ENCODE measurements around the gene ANKRD33B. TPM values are rescaled to one million over a fixed set of nuclear protein-coding genes. Genes with fewer than 3 reads are reported as not detected.

The ANKRD33B gene
- total RNA-seq, 4 donors from 2014 or later: 16.7 to 27.0 (median 24.8) TPM

DNA sequence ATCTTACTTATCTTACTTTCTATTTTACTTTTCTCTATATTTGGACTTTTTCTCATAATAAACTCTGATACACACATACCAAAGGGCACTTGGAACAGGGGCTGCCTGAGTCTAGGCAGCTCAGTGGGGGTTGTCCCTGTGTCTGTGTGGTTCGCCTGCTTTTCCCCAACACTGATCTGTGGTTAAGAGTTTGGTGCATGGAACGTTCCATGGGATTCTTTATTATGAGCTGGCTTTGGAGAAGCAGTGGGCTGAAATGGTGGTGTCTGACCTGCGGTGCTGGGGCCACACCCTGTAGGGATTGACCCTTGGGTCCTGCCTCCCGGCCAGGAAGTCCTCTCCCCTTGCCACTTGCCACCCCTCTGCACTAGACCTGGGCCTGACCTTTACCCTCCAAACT is 47.4 kb downstream of the ANKRD33B start:
- H3K27me3 ChIP-seq: no peaks in the 10 kb centered on the region
- no peak for DNase-seq (ENCODE audit: low spot score in 2 of 2)
- H3K27ac ChIP-seq: no peak overlapping the region
- no peaks in the 10 kb centered on the region for H3K9me3 ChIP-seq
- no peaks in the 10 kb centered on the region for H3K36me3 ChIP-seq
- no peak overlapping the region for H3K4me3 ChIP-seq
- no peak for TF ChIP-seq EP300 (IDR thresholded peaks at IDR 0.05)
- TF ChIP-seq CTCF (IDR thresholded peaks at IDR 0.05): no peak
- TF ChIP-seq POLR2A (IDR thresholded peaks at IDR 0.05): no peak
- TF ChIP-seq POLR2AphosphoS5 (IDR thresholded peaks at IDR 0.05): no peak
- H3K4me1 ChIP-seq: peaks cover 14% of the 10 kb centered on the region
- whole genome bisulfite sequencing: 91% methylated on average over 4 of the region's 4 CpGs

- peaks cover 11% of the 10 kb centered on the region for H3K4me1 ChIP-seq
- no peaks in the 10 kb centered on the region for H3K27me3 ChIP-seq
- H3K36me3 ChIP-seq: no peaks in the 10 kb centered on the region
- no peak overlapping the region for H3K4me3 ChIP-seq
- no peaks in the 10 kb centered on the region for H3K9me3 ChIP-seq
- WGBS: 78% methylated on average over 5 of the region's 5 CpGs
- DNase-seq (ENCODE audit: low spot score in 2 of 2): no peak
- TF ChIP-seq EP300 (IDR thresholded peaks at IDR 0.05): no peak
- no peak for TF ChIP-seq POLR2AphosphoS5 (IDR thresholded peaks at IDR 0.05)
- no peak for TF ChIP-seq CTCF (IDR thresholded peaks at IDR 0.05)
- TF ChIP-seq POLR2A (IDR thresholded peaks at IDR 0.05): no peak
- H3K27ac ChIP-seq: no peak overlapping the region
Measured at GRCh38 chr5:10612251-10612650, 48.4 kb downstream of the ANKRD33B start.

GRCh38 chr5:10615693-10616092 is 51.8 kb downstream of the ANKRD33B start:
- H3K4me3 ChIP-seq: no peak overlapping the region
- no peak for TF ChIP-seq POLR2A (IDR thresholded peaks at IDR 0.05)
- no peak for TF ChIP-seq EP300 (IDR thresholded peaks at IDR 0.05)
- TF ChIP-seq CTCF (IDR thresholded peaks at IDR 0.05): no peak
- TF ChIP-seq POLR2AphosphoS5 (IDR thresholded peaks at IDR 0.05): no peak
- no peaks in the 10 kb centered on the region for H3K36me3 ChIP-seq
- H3K9me3 ChIP-seq: no peaks in the 10 kb centered on the region
- no peak for DNase-seq (ENCODE audit: low spot score in 2 of 2)
- H3K27me3 ChIP-seq: no peaks in the 10 kb centered on the region
- no peak overlapping the region for H3K27ac ChIP-seq
- no peaks in the 10 kb centered on the region for H3K4me1 ChIP-seq
- WGBS: 97% methylated on average over 3 of the region's 3 CpGs

DNA sequence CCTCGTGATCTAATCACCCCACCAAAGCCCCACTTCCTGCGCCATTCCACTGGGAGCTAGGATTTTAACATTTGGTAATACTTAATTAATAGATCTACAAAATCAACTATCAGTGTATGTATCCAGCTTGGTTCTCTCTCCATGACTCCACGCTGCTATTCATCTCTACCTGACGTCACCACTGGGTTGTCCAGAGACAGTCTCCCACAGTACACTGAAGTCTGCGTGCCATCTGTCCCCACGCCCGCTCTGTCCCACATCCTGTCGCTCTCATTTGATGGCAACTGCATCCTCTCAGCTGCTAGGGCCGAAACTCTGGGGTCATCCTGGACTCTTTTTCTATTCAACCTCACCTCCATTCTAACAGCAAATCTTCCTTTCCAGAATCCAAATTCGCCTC is 53.2 kb downstream of the ANKRD33B start:
- no peaks in the 10 kb centered on the region for H3K4me1 ChIP-seq
- no peaks in the 10 kb centered on the region for H3K36me3 ChIP-seq
- no peak overlapping the region for H3K27ac ChIP-seq
- H3K27me3 ChIP-seq: no peaks in the 10 kb centered on the region
- no peak overlapping the region for H3K4me3 ChIP-seq
- WGBS: 91% methylated on average over 9 of the region's 10 CpGs
- H3K9me3 ChIP-seq: no peaks in the 10 kb centered on the region
- TF ChIP-seq EP300 (IDR thresholded peaks at IDR 0.05) (no peak), POLR2A (IDR thresholded peaks at IDR 0.05) (no peak), CTCF (IDR thresholded peaks at IDR 0.05) (no peak), POLR2AphosphoS5 (IDR thresholded peaks at IDR 0.05) (no peak)
- DNase-seq (ENCODE audit: low spot score in 2 of 2): no peak

DNA sequence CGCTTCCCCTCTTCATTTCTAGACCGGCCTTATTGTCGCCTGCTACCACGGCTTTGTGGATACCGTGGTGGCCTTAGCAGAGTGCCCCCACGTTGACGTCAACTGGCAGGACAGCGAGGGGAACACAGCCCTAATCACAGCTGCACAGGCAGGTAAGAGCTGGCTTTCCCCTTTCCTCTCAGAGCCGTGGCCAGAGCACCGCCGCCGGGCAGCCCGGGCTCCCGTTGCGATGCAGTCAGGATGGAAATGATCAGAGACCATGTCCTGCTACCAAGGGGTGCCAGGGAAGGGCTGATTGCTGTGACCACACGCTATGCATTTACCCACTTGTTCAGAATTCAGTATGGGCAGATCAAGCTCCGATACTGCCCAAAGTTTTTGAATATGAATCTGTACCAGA is 54.4 kb downstream of the ANKRD33B start:
- 94% methylated on average over 15 of the region's 17 CpGs for WGBS
- no peak for TF ChIP-seq EP300 (IDR thresholded peaks at IDR 0.05)
- TF ChIP-seq POLR2AphosphoS5 (IDR thresholded peaks at IDR 0.05): no peak
- TF ChIP-seq POLR2A (IDR thresholded peaks at IDR 0.05): no peak
- no peak for TF ChIP-seq CTCF (IDR thresholded peaks at IDR 0.05)
- H3K36me3 ChIP-seq: no peaks in the 10 kb centered on the region
- no peak for DNase-seq (ENCODE audit: low spot score in 2 of 2)
- H3K27me3 ChIP-seq: no peaks in the 10 kb centered on the region
- H3K9me3 ChIP-seq: no peaks in the 10 kb centered on the region
- H3K4me1 ChIP-seq: no peaks in the 10 kb centered on the region
- no peak overlapping the region for H3K27ac ChIP-seq
- H3K4me3 ChIP-seq: no peak overlapping the region

Data from suprapubic skin (tissue), 4 donors.